ENCODE data around the gene DARS1.
"Not testable (repeated sequence)": the region's sequence is repeated elsewhere in the genome, so short reads cannot be mapped to it uniquely, and the experiment has no call there.

The DARS1 gene

GRCh38 chr2:135975702-135976101, 9.7 kb downstream of the DARS1 start:
- no peak for DNase-seq

- DNase-seq: no peak
Measured at GRCh38 chr2:135974036-135974435, 11.4 kb downstream of the DARS1 start.

- DNase-seq: no peak
Measured at GRCh38 chr2:135969655-135970387, 15.6 kb downstream of the DARS1 start.

GRCh38 chr2:135965756-135966155, 19.7 kb downstream of the DARS1 start:
- DNase-seq: no peak

- DNase-seq: not testable (repeated sequence)
Measured at GRCh38 chr2:135964404-135964803, 21.0 kb downstream of the DARS1 start.

GRCh38 chr2:135963841-135964240, 21.6 kb downstream of the DARS1 start:
- DNase-seq: no peak

GRCh38 chr2:135962366-135963123, 22.9 kb downstream of the DARS1 start:
- peak; percentile 41 for DNase-seq

- DNase-seq: no peak
Measured at GRCh38 chr2:135960656-135961551, 24.5 kb downstream of the DARS1 start.

GRCh38 chr2:135960150-135960549, 25.3 kb downstream of the DARS1 start:
- DNase-seq: no peak

- DNase-seq: not testable (repeated sequence)
Measured at GRCh38 chr2:135958927-135959326, 26.5 kb downstream of the DARS1 start.

GRCh38 chr2:135954020-135954601, 31.3 kb downstream of the DARS1 start:
- no peak for DNase-seq

GRCh38 chr2:135952891-135953290, 32.5 kb downstream of the DARS1 start:
- DNase-seq: peak; percentile 17

GRCh38 chr2:135951041-135951583, 34.3 kb downstream of the DARS1 start:
- DNase-seq: no peak

- no peak for DNase-seq
Measured at GRCh38 chr2:135949451-135950234, 35.8 kb downstream of the DARS1 start.

- DNase-seq: peak; percentile 13
Measured at GRCh38 chr2:135948642-135949355, 36.6 kb downstream of the DARS1 start.

- no peak for DNase-seq
Measured at GRCh38 chr2:135948141-135948540, 37.3 kb downstream of the DARS1 start.

- no peak for DNase-seq
Measured at GRCh38 chr2:135947483-135947882, 37.9 kb downstream of the DARS1 start.

- no peak for DNase-seq
Measured at GRCh38 chr2:135945526-135945925, 39.9 kb downstream of the DARS1 start.

- no peak for DNase-seq
Measured at GRCh38 chr2:135944625-135945024, 40.8 kb downstream of the DARS1 start.

- DNase-seq: no peak
Measured at GRCh38 chr2:135942936-135943688, 42.3 kb downstream of the DARS1 start.
